GM19452 (cell line): Measurements from ENCODE around the gene CD82.
"Not testable (repeated sequence)": the region's sequence is repeated elsewhere in the genome, so short reads cannot be mapped to it uniquely, and the experiment has no call there.

Experiments used
- ATAC-seq: cut with Tn5 transposase; IDR thresholded peaks from one replicate; pipeline ENCODE4 v1.9.1; 2021; ENCODE audit not compliant: unreplicated experiment

CD82 gene

GRCh38 chr11:44628730-44629700 is 63.6 kb downstream of the CD82 start:
- no peak for ATAC-seq

- ATAC-seq: no peak
Observed at GRCh38 chr11:44629732-44630345, 64.4 kb downstream of the CD82 start.

GRCh38 chr11:44630511-44631210 is 65.2 kb downstream of the CD82 start:
- no peak for ATAC-seq

GRCh38 chr11:44631831-44632230 is 66.4 kb downstream of the CD82 start:
- no peak for ATAC-seq

- ATAC-seq: no peak
Observed at GRCh38 chr11:44632466-44633123, 67.1 kb downstream of the CD82 start.

- no peak for ATAC-seq
Observed at GRCh38 chr11:44633641-44634040, 68.2 kb downstream of the CD82 start.

GRCh38 chr11:44634401-44635281 is 69.2 kb downstream of the CD82 start:
- no peak for ATAC-seq

- ATAC-seq: no peak
Observed at GRCh38 chr11:44637487-44637886, 72.0 kb downstream of the CD82 start.

- ATAC-seq: no peak
Observed at GRCh38 chr11:44638032-44638431, 72.6 kb downstream of the CD82 start.

GRCh38 chr11:44643217-44643616 is 77.8 kb downstream of the CD82 start:
- no peak for ATAC-seq

- no peak for ATAC-seq
Observed at GRCh38 chr11:44645827-44646226, 80.4 kb downstream of the CD82 start.

- not testable (repeated sequence) for ATAC-seq
Observed at GRCh38 chr11:44647255-44647955, 81.9 kb downstream of the CD82 start.

- ATAC-seq: no peak
Observed at GRCh38 chr11:44648109-44648508, 82.6 kb downstream of the CD82 start.

- ATAC-seq: no peak
Observed at GRCh38 chr11:44651535-44652155, 86.2 kb downstream of the CD82 start.

GRCh38 chr11:44652901-44653644 is 87.6 kb downstream of the CD82 start:
- no peak for ATAC-seq

- no peak for ATAC-seq
Observed at GRCh38 chr11:44654057-44654456, 88.6 kb downstream of the CD82 start.

GRCh38 chr11:44654596-44654995 is 89.1 kb downstream of the CD82 start:
- no peak for ATAC-seq

GRCh38 chr11:44657836-44658505 is 92.5 kb downstream of the CD82 start:
- no peak for ATAC-seq
